HG02678 (cell line): Measurements from ENCODE around the gene ENTPD6.

Experiments
- ATAC-seq: cut with Tn5 transposase; IDR thresholded peaks from one replicate; pipeline ENCODE4 v1.9.1; 2021; ENCODE audit warnings: mild to moderate bottlenecking, moderate library complexity; ENCODE audit not compliant: unreplicated experiment

The ENTPD6 gene

GRCh38 chr20:25274481-25274880, 79.0 kb downstream of the ENTPD6 start:
- ATAC-seq, result no peak

GRCh38 chr20:25274891-25275812, 79.6 kb downstream of the ENTPD6 start:
- no peak for ATAC-seq

GRCh38 chr20:25275813-25276532, 80.5 kb downstream of the ENTPD6 start:
- no peak for ATAC-seq
